SHP77 (cell line): ENCODE data around the gene FGF12.
A peak's percentile ranks its signal among the peaks of the same experiment; 100 is the strongest.

ENCODE experiments used
- DNase-seq, 2 experiments: peaks; one replicate each; lab custom pipeline; 2025; lab: John Stamatoyannopoulos, UW

Gene FGF12

GRCh38 chr3:192186498-192186897, 540.8 kb downstream of the FGF12 start:
- no peak for DNase-seq

DNA sequence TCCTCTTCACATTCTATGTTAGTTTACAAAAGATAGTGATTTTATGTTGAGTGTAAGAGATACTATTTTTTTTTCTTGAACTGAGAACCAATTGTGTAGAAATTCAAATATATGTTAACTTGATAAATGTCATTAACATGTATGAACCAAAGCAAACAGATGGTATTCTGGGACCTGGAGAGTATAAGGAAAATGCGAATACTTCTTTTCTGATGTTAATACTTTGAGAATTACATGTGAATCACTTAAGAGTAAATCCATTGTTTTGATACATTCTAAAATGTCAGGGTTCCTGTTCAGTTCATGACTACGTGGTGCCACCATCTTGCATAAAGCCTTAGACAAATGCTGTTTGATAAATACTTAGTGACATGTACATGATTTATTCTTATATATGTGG, 541.3 kb downstream of the FGF12 start:
- no peak for DNase-seq

DNA sequence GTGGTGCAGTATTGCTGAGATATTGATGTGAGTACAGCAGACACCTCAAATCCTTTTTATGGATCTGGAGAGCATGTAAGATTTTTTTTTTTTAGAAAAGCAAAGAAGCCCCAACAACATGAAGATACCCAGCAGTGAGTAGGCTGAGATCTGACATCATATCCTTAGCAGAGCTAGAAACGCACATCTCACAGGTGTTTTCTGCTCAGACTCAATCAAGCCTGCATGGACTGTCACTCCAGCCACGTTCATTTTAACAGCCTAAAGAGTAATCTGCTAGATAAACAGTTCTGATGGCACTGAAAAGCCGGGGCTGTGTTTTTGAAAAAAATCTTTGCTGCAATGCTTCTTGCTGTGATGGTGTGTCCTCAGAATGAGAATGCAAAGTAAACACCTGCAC, 544.2 kb downstream of the FGF12 start:
- DNase-seq = no peak

DNA sequence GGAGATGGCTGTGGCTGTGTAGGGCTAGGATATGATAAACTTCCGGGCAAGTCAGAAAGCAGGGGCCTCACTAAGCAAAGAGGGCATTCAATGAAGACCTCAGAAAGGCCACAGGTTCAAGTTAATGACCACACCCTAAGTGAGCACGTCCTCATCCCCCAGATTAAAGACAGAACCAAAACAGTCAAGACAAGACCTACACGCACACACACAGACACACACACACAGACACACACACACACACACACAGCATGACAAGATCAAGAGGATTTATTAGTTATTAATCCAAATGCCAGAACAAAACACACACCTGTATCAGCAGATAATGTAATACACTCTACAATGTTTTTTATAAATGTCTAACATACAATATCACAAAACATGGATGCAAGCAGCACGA, 546.2 kb downstream of the FGF12 start:
- DNase-seq = no peak

DNA sequence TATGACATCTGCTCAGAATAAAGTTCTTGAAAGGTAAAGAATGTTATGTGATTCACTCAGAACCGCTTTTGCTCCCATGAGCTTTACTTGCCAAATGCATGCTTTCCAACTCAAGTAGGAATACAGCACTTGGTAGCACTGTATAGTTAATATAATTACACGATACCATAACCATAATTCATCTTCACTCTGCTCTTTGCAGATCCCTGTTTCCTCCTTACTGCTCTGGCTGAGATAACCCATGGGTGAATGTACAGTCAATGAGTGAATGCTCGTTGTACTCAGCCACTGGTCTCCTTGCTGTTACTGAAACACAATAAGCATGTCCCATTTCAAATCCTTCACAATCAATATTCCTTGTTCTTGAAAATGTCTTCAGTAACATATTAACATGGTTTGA, 550.0 kb downstream of the FGF12 start:
- DNase-seq = no peak

- DNase-seq = no peak
These were observed 553.1 kb downstream of the FGF12 start for GRCh38 chr3:192174283-192174682.

DNA sequence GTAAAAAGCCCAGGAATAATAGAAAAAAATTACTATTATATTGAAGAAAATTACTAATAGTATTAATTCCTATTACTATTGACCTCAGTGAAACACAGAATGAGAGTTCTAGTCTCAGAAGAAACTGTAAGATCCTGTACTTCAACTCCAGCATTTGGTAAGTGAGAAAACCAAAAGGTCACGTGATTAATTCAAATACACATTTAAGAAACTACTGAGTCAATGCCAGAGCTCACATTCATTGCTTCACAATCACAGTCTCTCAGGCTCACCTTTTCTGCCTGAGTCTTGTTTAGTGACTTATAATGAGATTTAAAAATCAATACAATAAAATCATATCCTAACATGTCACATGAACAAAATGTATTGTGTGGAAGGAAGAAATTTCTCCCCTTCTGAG, 556.1 kb downstream of the FGF12 start:
- DNase-seq = no peak

DNA sequence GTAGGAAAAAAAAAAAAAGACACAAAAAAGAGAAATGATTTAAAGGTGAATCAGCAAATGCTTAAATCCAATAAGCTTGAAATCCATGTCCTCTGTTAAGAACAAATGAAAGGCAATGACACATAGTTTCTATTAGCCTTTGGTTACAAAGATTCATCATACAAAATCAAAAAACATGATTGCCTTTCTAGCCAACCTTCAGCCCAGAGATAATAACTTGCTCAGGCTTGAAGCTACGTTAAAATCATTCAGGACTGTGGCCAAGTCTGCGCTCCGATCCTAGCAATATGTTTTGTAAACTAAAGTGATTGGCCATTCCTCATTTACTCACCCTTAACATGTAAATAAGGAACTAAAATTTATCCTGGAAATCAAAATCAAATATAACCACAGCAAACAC, 556.7 kb downstream of the FGF12 start:
- no peak for DNase-seq

DNA sequence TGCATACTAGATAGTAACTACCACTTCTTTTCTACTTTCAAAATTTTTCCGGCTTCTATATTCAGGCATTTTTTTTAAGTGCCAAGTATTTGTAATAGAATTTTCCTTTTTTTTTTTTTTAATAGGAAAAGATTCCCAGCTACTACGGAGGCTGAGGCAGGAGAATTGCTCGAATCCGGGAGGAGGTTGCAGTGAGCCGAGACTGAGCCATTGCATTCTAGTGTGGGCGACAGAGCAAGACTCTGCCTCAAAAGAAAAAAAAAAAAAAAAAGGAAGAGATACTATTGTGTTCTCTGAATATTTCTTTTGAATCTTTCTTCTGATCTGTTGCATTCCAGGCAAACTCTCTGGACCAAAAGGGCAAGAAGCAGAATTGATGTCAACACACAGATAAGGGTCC, 557.3 kb downstream of the FGF12 start:
- no peak for DNase-seq

DNA sequence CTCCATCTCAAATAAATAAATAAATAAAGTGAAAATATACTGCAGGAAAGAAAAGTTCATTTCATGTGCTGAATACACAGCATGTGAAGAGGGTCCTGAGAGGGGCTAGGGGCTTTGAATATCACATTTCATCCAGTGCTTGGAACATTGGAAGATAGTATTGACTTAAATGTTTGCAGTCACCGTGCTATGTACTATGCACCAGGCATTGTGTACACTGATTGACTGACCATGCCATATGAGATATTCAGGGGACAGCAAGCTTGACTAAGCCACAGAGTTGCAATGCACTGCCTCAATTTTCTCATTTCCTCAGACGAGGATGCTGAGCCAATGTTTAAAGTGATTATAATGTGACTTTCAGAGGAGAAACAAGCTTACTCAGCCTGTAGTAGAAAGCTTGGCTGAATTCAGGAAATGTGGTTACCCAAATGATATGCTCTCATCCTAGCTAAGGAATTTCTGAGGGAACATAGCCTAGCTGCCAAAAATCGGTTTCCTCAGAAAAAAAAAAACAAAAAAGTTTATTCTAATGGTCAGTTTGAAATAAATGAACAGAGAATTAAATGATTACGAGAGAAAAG, 557.9 kb downstream of the FGF12 start:
- no peak for DNase-seq

DNA sequence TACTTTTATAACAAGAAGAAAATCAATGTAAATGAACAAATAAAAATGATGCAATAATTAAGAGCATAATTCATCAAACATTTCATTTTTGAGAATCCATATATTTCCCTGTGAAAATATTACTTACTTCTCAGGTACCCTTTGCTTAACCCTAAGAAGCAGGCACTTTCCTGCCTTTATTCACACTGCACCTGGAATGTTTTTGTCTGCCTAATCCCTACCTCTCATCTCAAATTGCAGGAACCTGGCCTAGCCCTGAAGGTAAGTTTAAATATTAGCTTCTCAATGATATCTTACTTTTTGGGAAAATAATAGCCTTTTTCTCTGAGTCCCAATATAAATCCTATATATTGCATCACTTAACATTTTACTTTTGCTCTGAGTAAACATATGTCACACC, 559.1 kb downstream of the FGF12 start:
- no peak for DNase-seq

- no peak for DNase-seq
These were observed 561.8 kb downstream of the FGF12 start for GRCh38 chr3:192165552-192165951.

DNA sequence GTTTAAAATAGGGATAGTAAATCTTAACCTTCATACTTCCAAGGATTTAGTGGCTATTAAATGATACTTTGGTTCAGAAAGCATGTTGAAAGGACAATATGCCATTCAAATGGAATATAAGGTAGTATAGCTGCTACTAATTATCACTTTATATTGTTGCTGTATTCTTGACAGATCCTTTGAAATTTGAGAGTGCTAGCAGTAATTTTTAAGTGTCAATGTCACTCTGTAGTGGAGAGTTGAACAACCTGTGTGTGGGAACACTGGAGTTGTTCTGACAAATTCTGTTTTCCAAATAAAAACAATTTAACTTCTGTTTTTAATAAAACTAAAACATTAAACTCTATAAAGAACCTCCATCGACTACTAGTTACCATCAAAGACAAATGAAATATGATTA, 565.7 kb downstream of the FGF12 start:
- no peak for DNase-seq

DNA sequence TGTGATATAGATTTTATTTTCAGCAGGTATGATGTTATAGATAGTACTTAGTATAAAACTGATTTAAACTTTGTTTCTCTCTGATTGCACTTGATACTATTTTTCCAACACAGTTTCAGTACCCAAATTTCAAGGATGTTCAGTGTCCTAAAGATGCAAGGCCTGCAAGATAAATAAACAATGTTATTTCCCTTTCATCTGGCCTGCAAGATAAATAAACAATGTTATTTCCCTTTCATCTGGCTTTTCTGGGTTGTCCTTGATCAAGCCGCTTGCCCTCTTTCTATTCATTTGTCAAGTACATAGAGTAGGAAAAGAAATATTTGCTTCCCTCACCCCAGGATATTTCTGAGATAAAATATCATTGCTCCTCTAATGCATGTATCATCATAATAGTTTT, 571.0 kb downstream of the FGF12 start:
- no peak for DNase-seq

- no peak for DNase-seq
These were observed 572.1 kb downstream of the FGF12 start for GRCh38 chr3:192155194-192155593.

GRCh38 chr3:192133271-192133670, 594.1 kb downstream of the FGF12 start:
- no peak for DNase-seq

DNA sequence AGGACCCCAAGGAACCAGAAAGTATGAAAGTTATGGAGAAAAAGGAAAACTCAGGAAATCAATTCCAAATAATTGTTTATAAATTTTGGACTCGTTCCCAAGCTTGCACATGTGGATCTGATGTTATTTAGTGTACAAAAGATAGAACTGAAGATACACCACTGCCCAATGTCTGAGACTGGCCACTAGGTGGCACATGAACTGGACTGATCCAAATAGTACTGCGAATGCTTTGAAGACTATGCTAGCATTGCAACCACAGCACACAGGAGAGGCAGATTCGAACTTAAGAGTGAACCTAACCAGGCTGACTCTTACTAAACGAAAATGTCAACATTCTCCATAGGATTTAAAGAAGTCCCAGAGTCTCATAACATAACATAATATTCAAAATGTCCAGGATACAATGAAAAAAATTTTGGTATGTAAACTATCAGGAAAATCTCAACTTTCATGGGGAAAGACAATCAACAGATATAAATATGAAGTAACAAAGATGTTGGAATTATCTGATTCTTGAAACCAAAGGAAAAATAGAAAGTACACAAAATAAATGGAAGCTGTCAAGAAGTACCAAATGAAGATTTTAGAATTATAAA, 596.7 kb downstream of the FGF12 start:
- DNase-seq = peak; percentile 4 to 22

- no peak for DNase-seq
These were observed 597.8 kb downstream of the FGF12 start for GRCh38 chr3:192129586-192129985.

- no peak for DNase-seq
These were observed 598.4 kb downstream of the FGF12 start for GRCh38 chr3:192128922-192129321.

DNA sequence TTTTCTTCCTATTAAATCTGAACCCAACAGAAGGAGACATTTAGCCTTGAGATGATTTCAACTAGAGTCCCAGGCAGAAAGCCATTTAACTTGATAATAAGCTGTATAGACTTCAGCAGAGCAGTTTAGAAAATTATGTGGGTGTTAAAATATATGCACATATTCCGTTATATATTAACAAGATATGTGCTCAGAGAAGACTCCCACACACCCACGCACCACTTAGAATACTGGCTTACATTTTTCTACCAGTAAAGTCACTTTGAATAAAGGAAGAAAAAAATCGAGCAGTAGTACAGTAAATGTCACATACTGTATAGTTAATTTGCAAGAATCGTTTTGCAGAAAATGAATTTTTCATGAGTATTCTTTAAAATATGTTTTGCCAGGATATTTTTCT, 599.3 kb downstream of the FGF12 start:
- DNase-seq = no peak

- no peak for DNase-seq
These were observed 604.3 kb downstream of the FGF12 start for GRCh38 chr3:192122832-192123594.

- DNase-seq = no peak
These were observed 605.4 kb downstream of the FGF12 start for GRCh38 chr3:192121923-192122322.

DNA sequence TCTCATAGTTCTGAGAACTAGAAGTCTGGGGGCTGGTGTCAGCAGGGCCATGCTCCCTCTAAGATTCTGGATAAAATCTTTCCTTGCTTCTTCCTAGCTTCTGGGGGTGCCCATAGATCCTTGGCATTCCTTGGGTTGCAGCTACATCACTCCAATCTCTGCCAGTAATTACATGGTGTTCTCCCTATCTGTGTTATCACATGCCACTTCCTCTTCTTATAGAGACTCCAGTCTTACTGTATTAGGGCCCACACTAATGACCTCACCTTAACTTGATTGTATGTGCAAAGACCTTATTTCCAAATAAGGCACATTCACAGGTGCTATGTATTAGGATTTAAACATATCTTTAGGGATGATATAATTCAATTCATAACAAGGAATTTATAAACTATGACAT, 618.5 kb downstream of the FGF12 start:
- no peak for DNase-seq

DNA sequence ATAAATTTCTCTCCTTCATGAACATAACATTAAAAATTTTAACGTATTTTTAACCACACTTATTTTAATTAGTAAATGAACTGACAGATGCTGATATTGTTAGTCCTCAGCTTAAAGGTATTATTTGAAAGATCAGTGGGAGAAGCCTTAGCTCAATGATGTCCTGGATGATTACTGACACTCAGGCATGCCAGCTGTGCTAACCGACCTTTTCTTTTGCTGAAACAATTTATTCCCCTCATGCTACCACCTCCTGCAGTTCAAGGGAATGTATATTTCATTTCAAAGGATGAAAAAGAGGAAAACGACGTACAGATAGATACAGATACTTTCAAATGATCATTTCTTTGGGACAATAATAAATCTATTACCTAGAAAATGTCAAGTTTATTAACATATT, 620.8 kb downstream of the FGF12 start:
- no peak for DNase-seq
